ENCODE measurements around the gene STN1.
A peak's percentile ranks its signal among the peaks of the same experiment; 100 is the strongest.

STN1 gene

GRCh38 chr10:103892181-103892580 lies 25.8 kb downstream of the STN1 start:
- ATAC-seq: no peak

- no peak for ATAC-seq
These were observed 27.3 kb downstream of the STN1 start for GRCh38 chr10:103890688-103891087.

GRCh38 chr10:103890194-103890658 lies 27.8 kb downstream of the STN1 start:
- ATAC-seq: peak; percentile 65 to 69

- no peak for ATAC-seq
These were observed 28.8 kb downstream of the STN1 start for GRCh38 chr10:103889121-103889720.

GRCh38 chr10:103888113-103888841 lies 29.7 kb downstream of the STN1 start:
- ATAC-seq: peak; percentile 70 to 85

- ATAC-seq: no peak
These were observed 32.4 kb downstream of the STN1 start for GRCh38 chr10:103885617-103886016.

GRCh38 chr10:103884681-103885139 lies 33.3 kb downstream of the STN1 start:
- peak in 1 of 2 donors; percentile 19 for ATAC-seq

GRCh38 chr10:103882285-103883007 lies 35.5 kb downstream of the STN1 start:
- no peak for ATAC-seq

GRCh38 chr10:103881416-103882284 lies 36.3 kb downstream of the STN1 start:
- no peak for ATAC-seq

GRCh38 chr10:103879831-103880230 lies 38.2 kb downstream of the STN1 start:
- no peak for ATAC-seq

GRCh38 chr10:103879409-103879808 lies 38.6 kb downstream of the STN1 start:
- no peak for ATAC-seq

GRCh38 chr10:103877861-103878260 lies 40.1 kb downstream of the STN1 start:
- no peak for ATAC-seq

- no peak for ATAC-seq
These were observed 41.8 kb downstream of the STN1 start for GRCh38 chr10:103876155-103876554.

- ATAC-seq: no peak
These were observed 43.3 kb downstream of the STN1 start for GRCh38 chr10:103874730-103875129.

- ATAC-seq: no peak
These were observed 45.6 kb downstream of the STN1 start for GRCh38 chr10:103872137-103872931.

GRCh38 chr10:103871006-103871405 lies 47.0 kb downstream of the STN1 start:
- no peak for ATAC-seq

- no peak for ATAC-seq
These were observed 47.5 kb downstream of the STN1 start for GRCh38 chr10:103870516-103870915.

- no peak for ATAC-seq
These were observed 48.6 kb downstream of the STN1 start for GRCh38 chr10:103869336-103869735.

- ATAC-seq: no peak
These were observed 49.8 kb downstream of the STN1 start for GRCh38 chr10:103868200-103868599.

- ATAC-seq: no peak
These were observed 56.5 kb downstream of the STN1 start for GRCh38 chr10:103861505-103861904.

All from activated CD4-positive, CD25-positive, alpha-beta regulatory T cell treated with anti-CD3 and anti-CD28 coated beads, Interleukin-2, amount 50 U/mL, for 24 hours (primary cell).